CD4-positive, alpha-beta T cell treated with Interferon alpha-2 for 1 hour (primary cell): ENCODE results near the gene HOXB7.

ENCODE experiments used
- DNase-seq, 2 donors: peaks; one replicate each; pipeline ENCODE4 v3.0.0-alpha.2; 2020 to 2022

The HOXB7 gene

DNA sequence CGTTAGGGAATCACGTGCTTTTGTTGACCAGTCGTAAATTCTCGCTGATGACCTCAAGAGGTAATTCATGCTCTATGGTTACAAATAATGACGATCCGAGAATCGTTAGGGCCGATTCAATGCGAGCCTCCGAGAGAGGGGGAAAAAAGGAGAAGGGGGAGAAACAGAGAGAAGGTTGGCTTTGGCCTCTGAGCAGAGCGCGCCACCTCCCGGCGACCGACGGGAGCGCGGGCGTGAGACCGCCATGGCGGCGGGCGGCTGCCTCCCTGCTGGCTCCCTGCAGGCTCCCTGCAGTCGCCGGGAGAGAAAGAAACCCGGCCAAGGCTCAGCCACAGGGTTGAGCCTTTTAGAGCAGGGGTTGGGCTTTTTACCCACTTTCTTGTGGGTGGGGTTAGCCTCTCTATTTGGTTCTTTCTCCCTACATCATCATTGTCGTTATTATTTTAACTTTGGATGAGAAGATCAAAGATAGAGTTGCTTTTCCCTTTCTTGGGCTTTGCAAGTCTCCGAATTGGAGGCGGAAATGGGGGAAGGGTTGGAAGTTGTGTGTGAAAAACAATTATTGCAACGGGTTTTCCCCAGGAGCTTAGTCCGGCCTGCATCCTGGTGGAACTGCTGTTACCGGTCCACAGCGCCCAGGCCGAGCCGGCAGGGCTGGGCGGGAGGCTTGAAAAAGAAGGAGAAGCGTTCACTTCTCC is 16.8 kb downstream of the HOXB7 start:
- peak; percentile 75 to 85 for DNase-seq

DNA sequence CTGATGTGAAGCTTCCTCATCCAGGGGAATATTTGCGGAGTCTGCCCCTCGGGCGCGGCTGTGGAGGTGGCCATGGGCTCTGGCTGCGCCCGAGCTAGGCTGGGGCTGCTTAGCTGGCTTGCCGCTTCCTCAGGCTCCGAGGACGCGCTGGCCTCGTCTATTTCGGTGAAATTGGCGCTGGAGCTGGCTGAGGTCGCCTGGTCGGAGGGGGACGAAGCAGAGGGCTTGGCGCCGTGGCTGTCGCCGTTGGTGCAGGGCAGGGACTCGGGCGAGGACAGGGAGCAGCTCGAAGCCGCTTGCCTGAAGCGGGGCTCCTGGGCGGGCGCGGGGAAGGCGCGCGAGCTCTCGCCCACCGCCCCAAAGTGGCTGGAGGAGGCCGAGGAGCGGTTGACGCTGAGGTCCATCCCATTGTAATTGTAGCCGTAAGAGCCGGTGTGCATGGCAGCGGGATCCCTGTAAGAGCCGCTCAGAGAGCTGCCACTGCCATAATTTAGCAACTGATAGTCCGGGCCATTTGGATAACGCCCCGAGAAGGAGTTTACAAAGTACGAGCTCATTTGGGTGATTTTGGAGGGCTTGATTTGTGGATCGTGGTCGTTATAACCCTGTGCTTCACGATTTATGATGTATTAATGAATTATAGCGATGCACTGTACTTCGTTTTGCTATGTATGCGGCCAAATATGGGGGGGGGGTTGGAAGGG is 17.5 kb downstream of the HOXB7 start, which contains the start of gene HOXB5:
HOXB5 (minus strand) TSS at position 654 of the 704 bp plus-strand sequence; CDS start at position 557, 97 bp downstream.
- DNase-seq = no peak

DNA sequence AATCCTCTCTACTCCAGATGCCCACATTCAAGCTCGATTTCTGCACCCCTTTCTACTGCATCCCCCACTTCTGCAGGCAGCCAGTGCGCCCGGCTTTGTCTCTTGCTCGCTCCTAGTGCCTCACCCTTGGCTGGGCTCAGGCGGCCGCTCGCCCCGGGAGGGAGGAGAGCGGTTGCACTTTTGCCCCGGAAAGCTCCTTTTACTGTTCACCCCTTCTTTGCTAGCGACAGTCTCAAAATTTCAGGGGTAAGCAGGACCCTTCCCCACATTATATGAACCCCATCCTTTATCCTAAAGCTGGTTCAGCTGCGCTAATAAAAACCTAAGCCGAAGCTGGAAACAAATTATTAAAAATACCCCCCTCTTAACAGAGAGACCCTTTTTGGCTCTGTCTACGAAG is 18.2 kb downstream of the HOXB7 start:
- no peak for DNase-seq

DNA sequence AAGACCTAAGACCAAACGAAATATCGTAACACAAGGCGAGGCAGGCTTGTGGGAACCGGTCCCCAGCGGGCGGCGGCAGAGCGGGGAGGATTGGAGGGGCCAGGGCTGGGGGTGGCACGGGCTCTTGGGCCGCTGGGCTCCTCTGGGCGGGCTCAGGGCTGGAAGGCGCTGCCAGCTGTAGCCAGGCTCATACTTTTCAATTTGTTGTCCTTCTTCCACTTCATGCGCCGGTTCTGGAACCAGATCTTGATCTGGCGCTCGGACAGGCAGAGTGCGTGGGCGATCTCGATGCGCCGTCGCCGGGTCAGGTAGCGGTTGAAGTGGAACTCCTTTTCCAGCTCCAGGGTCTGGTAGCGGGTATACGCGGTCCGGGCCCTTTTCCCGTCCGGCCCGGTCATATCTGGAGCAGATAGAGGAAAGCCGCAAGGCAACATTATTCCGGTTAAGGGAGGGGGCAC is 18.7 kb downstream of the HOXB7 start:
- DNase-seq = no peak

DNA sequence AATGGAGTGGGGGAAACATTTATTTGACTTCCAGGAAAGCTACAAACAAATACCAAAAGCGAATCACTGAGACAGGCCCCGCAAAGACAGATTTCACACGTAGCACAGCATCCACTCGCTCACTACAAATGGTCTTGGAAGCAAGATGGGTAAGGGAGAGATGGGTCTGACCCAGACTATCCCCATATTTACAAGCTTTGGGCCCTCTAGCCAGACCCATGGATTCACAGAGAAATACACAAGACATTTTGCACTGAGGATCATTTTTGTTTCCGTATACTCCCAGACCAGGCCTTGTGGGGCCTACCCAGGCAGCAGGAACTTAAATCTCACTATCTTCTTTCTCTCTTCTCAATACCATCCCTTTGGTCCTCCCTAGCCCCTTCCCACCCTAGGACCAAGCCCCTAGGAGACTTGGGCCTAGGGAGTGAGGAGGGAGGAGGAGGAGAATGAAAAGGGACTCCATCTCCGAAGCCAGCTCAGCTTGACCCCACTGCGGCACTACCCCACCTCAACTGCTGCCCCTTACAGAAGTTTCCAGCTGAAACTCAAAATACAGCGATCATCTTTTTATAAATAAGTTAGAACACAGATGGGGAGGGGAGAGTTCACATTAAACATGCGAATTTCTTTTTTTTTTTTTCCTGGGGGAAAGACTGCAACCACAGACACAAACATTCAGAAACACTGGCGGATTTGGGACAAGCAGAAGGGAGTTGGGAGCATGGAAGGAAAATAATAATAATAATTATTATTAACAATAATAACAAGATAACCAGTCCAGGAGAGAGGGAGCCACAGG is 19.4 kb downstream of the HOXB7 start:
- no peak for DNase-seq

DNA sequence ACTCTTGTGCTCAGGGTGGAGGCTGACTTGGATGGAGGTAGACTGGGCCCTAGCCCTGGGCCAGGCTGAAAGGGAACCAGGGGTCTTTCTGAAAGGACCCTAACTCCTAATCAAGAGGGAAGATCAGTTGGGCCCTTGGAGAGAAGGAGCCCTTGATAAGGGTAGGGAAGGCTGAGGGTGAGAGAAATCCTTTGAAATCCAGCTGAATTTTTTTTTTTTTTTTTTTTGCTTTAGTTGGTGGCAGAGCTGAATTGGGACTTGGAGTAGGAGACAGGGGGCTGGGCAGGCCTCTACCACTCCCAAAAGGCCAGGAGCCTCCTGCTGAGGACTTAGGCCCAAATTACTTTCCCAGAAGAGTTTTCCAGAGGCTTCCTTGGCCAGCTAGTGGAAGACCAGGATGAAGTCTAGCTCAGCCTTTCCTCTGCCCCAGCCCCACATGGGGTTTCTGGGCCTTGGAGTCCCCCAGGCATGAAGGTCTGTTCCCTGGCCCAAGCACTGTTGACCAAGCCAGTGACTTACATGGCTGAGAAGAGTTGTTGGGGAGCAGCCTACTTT is 20.1 kb downstream of the HOXB7 start:
- DNase-seq = no peak

DNA sequence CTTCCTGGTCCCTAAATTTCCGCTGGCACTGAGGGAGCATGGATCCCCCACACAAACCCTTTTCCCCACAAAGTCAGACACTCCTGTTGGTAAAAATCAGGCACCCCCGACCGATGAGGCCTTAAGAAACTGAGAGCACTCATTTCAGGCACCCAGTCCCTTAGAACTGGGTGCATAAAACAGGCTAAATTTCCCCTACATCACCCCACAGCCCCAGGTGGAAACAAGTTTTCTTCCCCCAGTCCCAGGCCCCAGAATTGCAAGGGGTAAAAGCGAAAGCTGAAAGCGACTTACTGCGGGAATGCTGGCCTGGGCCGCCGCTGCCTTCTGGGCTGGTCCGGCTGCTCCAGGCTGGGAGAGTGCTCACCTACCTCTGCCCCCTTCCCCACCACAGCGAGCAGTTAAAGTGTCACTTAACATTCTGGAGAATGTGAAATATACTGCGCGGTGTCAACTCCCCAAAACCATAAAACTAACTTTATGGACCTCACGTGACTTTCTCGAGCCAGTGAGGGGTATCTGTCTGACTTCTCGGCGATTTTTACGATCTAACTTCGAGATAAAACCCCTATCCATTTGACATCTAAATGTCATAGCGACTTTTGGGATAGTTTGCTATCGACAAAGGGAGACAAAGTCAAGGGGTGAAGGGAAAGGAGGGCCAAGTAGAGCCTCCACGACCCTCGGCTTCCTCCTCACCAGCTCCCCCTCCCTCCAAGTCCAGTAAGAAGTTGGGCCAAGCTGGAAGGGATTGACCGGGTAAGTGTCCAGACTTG is 20.8 kb downstream of the HOXB7 start, which contains the start of gene HOXB3:
HOXB3 (minus strand) TSS at position 411 of the 776 bp plus-strand sequence. CDS start 37,767 bp downstream, outside the sequence.
- no peak for DNase-seq

DNA sequence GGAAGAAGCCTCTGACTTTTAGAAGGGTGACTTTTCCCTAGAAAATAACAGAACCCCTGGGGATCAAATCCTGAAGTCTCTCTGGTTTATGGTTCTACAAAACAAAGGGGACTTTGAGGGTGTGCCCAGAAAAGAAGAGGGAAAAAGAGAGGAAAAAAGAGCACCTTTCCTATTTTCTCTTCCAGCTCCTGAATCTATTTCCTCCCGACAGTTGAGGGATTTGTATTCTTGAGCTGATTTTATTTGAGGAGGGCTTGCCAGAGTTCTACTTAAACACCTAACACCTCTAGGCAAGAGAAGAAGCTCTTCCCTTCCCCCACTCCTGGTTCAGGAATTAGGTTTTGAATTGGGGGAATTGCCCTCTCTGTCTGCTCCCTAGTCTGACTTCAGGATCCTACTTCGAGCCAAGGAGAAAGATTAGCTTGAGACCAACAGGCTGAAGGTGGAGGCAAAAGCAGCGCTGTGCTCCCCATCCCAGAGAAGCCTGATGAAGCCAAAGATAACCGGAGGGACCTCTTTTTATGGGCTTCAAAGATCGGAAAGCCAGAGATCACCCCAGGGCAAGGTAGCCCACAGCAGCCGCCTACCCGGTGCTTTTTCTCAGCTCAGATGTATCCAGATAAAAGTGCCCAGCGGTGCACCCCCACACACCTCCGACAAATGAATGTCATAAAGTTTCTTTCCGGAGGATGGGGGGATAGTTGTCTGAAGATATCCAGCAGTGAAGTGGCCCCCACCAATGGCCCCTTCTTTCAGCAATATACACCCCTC is 21.6 kb downstream of the HOXB7 start:
- no peak for DNase-seq

DNA sequence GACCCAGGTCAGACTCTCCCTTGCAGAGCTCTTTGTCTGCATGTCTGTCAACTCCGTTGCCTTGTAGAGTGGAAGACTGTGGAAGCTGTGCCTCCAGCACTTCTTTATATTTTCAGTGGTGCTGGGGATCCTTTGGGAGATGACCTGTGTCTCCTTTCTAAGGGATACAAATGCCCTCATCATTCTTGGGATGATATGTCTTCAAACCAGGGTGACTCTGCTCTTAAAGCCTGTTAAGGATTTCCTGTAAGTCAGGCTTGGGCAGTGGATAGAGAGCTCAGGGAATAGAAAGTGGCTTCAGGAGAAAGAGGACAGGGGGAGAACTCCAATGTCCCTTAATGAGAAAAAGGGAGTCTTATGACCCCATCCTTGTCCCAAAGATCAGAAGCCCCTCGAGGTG is 22.3 kb downstream of the HOXB7 start:
- no peak for DNase-seq

DNA sequence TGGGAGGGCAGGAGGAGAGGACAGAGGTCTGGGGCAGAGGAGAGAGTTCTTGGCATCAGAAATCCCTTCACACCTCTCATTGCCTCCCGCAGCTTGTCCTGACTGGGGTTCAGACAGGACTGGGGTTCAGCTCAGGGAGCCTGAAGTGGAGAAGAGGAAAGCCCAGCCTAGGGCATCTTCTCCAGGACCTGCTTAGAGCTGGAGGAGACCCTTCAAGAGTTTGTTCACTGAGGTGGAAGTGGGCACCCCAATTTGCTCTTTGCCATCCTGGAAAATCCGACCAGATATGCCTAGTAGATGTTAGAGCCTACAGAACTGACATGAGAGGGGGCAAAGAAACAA is 22.8 kb downstream of the HOXB7 start:
- DNase-seq = no peak

DNA sequence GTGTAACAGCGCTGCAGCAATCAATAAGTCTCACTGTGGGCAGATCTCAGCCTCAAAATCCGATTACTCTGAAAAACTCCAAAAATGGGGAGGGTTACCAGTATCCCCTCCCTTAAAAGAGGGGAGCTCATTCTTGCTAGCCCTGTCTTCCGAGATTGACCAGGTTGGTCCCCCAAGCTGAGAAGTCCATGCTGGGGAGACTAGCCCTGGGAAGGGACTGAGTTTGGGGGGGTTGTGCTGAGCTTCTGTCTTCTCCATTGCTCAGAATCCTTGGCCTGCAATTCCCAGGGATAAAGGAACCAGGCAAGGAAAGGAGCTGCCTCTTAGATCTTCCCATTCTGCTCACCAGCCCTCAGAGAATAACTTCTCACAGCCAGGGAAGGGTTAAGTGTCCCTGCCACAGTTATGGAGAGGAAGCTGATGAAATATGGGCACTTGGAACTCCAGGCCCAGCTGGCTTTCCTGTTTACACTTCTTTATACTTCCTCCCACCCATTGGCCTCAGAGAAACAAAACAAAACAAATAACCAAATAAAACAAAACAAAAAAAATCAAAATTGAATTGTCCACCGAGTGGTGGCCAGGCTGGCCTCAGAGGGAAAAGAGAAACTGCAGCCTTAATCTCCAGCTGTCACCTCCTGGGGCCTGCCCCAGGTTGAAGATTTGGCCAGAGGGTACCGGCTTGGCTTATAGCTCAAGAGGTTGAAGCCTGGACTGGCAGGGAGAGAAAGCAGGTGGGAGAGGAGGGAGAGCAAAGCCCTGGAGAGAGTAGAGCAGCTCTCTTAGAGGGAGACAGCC is 23.3 kb downstream of the HOXB7 start:
- DNase-seq = no peak

DNA sequence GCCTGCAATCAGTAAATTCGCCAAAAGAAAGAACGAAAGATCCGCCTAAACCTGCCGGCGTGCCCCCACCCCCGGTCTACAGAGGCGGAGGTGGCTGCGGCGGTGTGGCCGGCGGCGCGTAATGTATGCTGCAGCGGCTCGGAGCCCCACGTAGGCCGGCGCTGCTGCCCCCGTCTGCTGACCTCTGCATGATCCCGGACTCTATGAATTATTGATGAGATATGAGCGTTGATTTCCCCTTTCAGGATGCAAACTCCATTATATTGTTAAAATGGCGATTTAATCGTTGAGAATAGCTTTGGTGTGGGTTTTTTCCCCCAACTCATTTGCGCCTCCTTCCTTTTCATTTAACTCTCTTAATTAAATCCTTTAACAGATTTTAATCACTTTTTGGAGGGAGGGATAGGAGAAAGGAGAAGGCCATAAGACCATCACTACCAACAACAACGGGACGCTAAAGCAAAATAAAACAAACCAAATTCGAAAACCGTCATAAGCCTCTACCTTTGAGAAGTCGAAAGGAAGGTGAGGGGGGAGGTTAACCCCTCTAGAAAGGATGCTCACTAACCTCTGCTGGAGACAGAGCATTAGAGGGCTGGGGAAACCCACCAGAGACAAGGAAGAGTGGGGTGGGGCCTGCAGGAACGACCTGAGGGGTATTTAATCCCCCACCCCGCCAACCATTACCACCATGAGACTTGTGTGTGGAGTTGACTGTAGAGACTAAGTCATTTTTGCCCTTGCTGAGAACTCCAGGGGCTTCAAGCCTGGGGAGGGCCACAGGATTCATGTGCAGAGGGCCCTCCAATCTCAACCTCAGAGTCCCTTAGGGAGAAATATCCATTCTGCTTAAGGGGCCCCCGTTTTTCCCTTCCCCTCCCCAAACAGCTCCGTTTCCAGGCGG is 24.2 kb downstream of the HOXB7 start:
- peak in 1 of 2 donors; percentile 36 for DNase-seq

DNA sequence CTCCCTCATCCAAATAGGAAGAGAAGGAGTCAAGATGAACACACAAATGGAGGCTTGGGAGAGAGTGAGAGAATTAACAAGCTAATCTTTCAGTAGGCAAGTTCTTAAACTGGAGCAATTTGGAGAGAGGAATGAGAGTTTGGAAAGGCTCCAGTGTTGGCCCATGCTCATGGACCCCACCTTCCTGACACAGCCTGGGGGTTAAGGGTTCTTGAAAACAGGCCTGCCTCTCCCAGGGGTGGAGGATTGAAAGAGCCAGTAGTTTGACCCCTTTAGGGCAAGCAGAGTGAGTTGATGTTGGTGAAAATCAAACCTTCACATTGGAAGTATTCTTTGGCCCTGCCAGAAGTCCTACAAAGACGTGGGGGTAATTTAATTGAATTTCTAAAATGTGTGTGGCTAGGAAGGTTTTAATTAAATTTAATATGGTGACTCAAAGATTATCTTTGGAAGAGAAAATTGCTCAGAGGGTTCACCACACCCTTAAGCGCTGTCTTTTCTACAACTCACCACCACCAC is 26.5 kb downstream of the HOXB7 start:
- DNase-seq = no peak

DNA sequence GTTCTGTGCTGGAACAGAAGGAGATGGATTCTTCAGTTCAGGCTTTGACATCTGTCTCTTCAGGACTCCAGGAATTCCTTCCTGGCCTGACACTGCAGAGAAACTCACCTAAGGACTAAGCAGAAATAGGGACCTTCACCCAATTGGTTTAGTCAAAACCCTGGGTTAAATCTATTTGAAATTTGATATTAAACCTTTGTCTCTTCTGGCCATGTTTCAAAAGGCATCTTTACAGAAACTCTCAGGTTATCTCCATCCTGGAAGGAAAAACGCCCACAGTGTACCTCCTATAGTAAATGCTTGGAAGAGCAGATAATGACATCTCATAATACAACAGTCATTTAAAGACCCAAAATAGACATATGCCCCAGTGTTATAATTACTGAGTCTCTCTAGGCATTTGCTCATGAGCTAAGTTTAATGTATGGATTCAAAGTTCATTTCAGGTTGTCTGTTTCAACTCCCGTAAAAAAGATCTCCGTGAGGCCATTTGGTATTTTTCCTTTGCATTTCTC is 27.1 kb downstream of the HOXB7 start:
- DNase-seq = no peak

DNA sequence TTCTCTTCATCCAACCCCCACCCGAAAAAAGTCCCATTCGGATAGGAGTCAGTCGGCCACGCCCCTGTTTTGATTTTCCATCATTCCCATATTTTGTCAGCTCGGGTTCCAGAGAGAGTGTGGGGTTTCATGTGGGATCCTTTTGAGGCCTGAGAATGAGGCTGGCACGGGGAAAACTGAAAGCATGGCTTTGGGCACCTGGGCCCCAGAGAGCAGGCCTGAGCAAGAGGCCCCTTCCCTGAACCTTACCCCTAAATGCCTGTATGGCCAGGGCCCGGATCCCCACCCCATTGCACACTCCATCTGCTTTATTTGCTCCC is 28.1 kb downstream of the HOXB7 start:
- no peak for DNase-seq

DNA sequence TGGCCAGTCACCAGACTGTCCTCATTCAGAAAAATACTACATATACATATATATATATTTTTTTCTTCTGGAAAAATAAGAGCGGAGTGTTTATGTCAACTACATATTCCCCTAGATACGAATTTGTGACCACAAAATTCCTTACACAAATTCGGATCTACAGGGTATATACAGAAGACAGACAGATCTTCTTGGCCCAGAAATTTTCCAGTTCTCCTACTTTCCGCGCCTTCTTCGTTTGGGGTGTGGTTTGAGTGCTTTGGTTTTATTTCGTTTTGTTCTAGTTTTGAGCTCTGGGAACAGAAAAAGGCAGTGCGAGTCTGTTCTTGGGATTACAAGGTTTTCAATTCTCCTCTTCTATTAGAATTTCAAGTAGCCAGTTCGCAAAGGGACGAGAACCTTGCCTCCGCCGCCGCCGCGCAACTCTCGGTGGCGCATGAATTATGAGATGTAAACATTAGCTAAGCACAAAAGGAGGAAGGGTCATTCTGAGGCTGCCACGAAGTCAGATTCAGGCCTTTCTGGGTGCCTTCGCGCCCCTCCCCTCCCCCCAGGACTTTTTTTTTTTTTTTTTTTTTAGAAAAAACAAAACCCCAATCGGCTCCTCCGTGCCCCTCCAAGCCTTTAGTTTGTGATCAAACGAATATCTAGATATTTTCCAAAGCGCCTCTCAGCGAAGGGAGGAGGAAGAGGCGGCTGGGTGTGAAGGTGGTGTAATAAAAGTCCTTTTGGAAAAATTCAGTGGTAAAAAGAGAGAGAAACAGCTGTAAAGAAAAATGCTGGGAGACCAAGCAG is 30.9 kb downstream of the HOXB7 start:
- no peak for DNase-seq

DNA sequence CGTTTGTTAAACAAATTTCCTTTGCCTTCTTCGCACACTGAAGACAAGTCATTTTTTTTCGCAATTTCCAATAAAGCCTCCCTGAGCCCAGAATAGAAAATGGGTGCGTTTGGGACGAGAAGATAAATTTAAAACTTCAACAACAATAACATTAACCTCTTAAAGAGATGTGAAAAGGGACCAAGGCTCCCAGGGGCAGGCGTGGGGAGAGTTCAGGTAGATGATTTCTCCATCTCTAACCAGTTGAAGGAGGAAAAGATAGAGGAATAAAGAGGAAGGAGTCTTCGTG is 31.4 kb downstream of the HOXB7 start:
- no peak for DNase-seq

DNA sequence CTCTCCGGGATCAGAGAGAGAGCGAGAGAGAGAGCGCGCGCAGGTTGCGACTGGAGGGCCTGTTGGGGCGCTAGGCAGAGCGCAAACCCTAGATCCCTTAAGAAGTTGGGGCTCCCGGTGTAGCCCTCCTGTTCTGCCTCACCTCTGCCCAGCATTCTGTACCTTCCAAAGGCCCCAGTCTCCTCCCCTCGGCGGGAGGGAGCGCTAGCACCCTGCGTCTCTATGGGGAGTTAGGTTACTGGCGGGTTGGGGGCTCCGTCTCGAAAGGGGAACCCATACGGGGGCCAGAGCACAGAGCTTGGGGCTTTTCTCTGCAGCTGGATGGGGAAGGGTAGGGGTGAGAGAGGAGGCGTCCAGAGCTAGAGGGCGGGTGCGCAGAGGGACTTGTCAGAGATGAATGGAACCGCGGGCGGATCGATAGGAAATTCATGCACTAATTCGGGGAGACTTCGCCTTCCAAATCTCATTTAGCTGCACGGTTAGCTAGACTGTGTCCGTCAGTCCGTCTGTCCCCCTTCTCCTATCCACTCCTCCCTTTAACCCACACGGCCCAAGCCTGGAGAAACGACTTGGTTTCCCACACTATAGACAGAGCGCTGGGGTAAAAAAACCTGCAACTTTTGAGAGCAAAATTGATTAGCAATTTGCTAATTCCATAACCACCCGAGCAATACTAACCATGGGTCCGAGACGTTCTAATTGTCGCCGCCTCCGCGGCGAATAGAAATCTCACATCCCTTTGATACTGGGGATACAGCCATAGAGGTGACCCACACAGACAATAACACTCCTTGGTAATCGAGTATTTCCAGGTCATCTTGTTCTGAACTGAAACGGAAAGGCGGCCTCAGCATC is 32.0 kb downstream of the HOXB7 start:
- DNase-seq = no peak
